ENCODE results near the gene MED7. TPM values are rescaled to one million over a fixed set of nuclear protein-coding genes. Genes with fewer than 3 reads are reported as not detected.
"Not testable (repeated sequence)": the region's sequence is repeated elsewhere in the genome, so short reads cannot be mapped to it uniquely, and the experiment has no call there.

Gene MED7, protein sequence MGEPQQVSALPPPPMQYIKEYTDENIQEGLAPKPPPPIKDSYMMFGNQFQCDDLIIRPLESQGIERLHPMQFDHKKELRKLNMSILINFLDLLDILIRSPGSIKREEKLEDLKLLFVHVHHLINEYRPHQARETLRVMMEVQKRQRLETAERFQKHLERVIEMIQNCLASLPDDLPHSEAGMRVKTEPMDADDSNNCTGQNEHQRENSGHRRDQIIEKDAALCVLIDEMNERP
- 10 to 100 TPM; 14.8 to 16.6 TPM for total RNA-seq

DNA sequence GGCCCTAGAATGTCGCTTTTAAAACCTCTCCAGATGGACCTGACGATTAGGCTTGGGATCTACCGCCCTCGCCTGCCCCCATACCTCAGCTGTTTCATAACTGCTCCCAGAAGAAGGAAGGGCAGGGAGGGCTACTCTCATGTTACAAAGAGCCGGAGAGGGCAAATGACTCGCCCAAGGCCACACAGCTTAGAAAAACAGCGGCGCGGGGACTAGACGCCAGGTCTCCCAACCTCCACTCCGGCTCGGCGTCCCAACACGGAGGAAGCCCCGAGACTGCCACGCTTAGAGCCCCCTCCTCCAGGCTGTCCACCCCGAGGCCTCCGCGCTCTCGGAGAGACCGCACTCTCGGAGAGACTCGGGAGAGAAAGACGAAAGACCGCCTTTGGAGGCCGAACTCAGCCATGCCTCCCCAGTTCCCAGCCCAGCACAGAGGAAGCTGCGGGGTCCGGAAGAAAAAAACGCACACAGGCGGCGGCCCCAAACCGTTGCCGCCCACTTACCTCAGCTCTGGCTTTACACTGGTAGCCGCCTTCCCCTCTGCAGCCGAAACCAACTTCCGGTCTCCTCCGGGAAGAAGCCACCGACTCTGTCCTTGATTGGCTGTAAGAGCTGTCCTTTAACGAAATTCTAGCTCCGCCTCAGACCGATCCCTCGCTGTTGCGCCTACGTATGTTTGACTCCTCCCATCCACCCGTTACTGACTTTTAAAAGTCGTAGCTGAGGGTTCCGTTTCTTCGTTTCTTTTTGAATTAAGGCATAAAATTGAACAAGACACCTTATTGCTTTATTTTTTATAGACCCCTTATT is at the start of gene MED7:
TSS of gene MED7 (minus strand) at position 549 of the 810 bp plus-strand sequence. CDS start 3,434 bp downstream, outside the sequence.
- DNase-seq (ENCODE audit: low spot score), result peak; percentile 97
- peak within 1 kb of the TSS; percentile 90 for H3K4me3 Mint-ChIP-seq
- peaks cover 17% of the 10 kb centered on the region for H3K36me3 Mint-ChIP-seq
- H3K4me1 Mint-ChIP-seq (ENCODE audit: low read depth in 2 of 2), result peaks cover 29 to 40% of the 10 kb centered on the region in 2 donors
- no peaks in the 10 kb centered on the region for H3K27me3 Mint-ChIP-seq
- H3K27ac Mint-ChIP-seq, result peak within 1 kb of the TSS; percentile 89 to 95
- ATAC-seq, result peak; percentile 100
- no peaks in the 10 kb centered on the region for H3K9me3 Mint-ChIP-seq

- DNase-seq (ENCODE audit: low spot score) (no peak), ATAC-seq (peak in 1 of 2 donors; percentile 60)
- H3K4me3 Mint-ChIP-seq, result peak overlapping the region; percentile 77
- peaks cover 65 to 86% of the 10 kb centered on the region in 2 donors for H3K4me1 Mint-ChIP-seq (ENCODE audit: low read depth in 2 of 2)
- peaks cover 3% of the 10 kb centered on the region for H3K9me3 Mint-ChIP-seq
- H3K27ac Mint-ChIP-seq, result peak overlapping the region; percentile 97 to 98
- no peaks in the 10 kb centered on the region for H3K27me3 Mint-ChIP-seq
- peaks cover 46% of the 10 kb centered on the region for H3K36me3 Mint-ChIP-seq
Measured at GRCh38 chr5:157189223-157189622, 46.6 kb upstream of the MED7 start.

GRCh38 chr5:157188270-157188669 is 45.6 kb upstream of the MED7 start:
- ATAC-seq, result peak; percentile 34 to 58
- DNase-seq (ENCODE audit: low spot score), result no peak
- Mint-ChIP-seq H3K4me1 (ENCODE audit: low read depth in 2 of 2) (peaks cover 67 to 86% of the 10 kb centered on the region in 2 donors), H3K36me3 (peaks cover 56% of the 10 kb centered on the region), H3K9me3 (peaks cover 3% of the 10 kb centered on the region), H3K27ac (peak overlapping the region; percentile 97 to 98), H3K27me3 (no peaks in the 10 kb centered on the region), H3K4me3 (peak overlapping the region; percentile 77)

GRCh38 chr5:157187046-157187754 is 44.5 kb upstream of the MED7 start:
- H3K4me1 Mint-ChIP-seq (ENCODE audit: low read depth in 2 of 2), result peaks cover 57 to 79% of the 10 kb centered on the region in 2 donors
- DNase-seq (ENCODE audit: low spot score) (no peak), ATAC-seq (peak; percentile 20 to 31)
- H3K9me3 Mint-ChIP-seq, result peaks cover 3% of the 10 kb centered on the region
- peak overlapping the region; percentile 97 to 98 for H3K27ac Mint-ChIP-seq
- H3K36me3 Mint-ChIP-seq, result peaks cover 54% of the 10 kb centered on the region
- H3K4me3 Mint-ChIP-seq, result peak overlapping the region; percentile 79
- H3K27me3 Mint-ChIP-seq, result no peaks in the 10 kb centered on the region

- peak; percentile 7 to 28 for ATAC-seq
- H3K9me3 Mint-ChIP-seq, result no peaks in the 10 kb centered on the region
- peaks cover 52 to 72% of the 10 kb centered on the region in 2 donors for H3K4me1 Mint-ChIP-seq (ENCODE audit: low read depth in 2 of 2)
- H3K4me3 Mint-ChIP-seq, result peak overlapping the region; percentile 79
- no peak for DNase-seq (ENCODE audit: low spot score)
- peaks cover 55% of the 10 kb centered on the region for H3K36me3 Mint-ChIP-seq
- H3K27me3 Mint-ChIP-seq, result no peaks in the 10 kb centered on the region
- H3K27ac Mint-ChIP-seq, result peak overlapping the region; percentile 97 to 98
Measured at GRCh38 chr5:157186309-157187045, 43.8 kb upstream of the MED7 start.

- H3K27me3 Mint-ChIP-seq; H3K9me3 Mint-ChIP-seq; ATAC-seq; DNase-seq (ENCODE audit: low spot score): not testable (repeated sequence)
- H3K4me3 Mint-ChIP-seq, result peak overlapping the region; percentile 98
- H3K36me3 Mint-ChIP-seq, result peaks cover 58% of the 10 kb centered on the region
- H3K27ac Mint-ChIP-seq, result peak overlapping the region; percentile 97 to 98
- peaks cover 49 to 66% of the 10 kb centered on the region in 2 donors for H3K4me1 Mint-ChIP-seq (ENCODE audit: low read depth in 2 of 2)
Measured at GRCh38 chr5:157185122-157185521, 42.5 kb upstream of the MED7 start.

GRCh38 chr5:157184117-157184670 is 41.5 kb upstream of the MED7 start:
- H3K27me3 Mint-ChIP-seq, result no peaks in the 10 kb centered on the region
- DNase-seq (ENCODE audit: low spot score), result no peak
- ATAC-seq, result no peak
- peak overlapping the region; percentile 98 for H3K4me3 Mint-ChIP-seq
- H3K9me3 Mint-ChIP-seq, result no peaks in the 10 kb centered on the region
- peaks cover 50 to 70% of the 10 kb centered on the region in 2 donors for H3K4me1 Mint-ChIP-seq (ENCODE audit: low read depth in 2 of 2)
- H3K27ac Mint-ChIP-seq, result peak overlapping the region; percentile 97 to 98
- peaks cover 58% of the 10 kb centered on the region for H3K36me3 Mint-ChIP-seq

DNA sequence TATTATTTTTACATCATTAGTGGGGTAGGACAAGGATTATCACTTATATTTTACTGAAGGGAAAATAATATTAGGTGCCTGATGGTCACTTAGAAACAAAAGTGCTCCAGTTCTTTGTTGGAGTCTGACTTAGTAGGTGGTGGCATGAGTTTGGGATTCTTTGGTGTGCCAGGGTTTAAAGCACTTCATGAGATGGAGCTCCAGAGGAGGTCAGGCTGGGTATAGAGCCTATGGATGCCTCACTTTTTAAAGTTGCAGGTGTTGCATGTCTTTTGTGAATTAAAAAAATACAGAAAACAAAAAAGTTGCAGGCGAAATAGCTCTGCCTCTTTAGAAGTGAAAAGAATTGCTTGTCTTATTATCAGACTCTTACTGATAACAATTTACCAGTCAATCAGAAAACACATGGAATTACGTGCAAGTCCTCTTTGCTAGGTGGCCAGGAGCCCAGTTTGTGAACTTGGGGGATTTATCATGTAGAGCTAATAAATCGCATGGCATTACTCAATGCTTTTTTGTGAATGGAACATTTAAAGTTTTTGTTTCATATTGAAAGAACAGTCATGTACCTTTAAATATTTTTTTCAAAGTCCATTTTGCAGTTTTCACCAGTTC is 39.6 kb upstream of the MED7 start:
- Mint-ChIP-seq H3K27ac (peak overlapping the region; percentile 97 to 98), H3K4me3 (peak overlapping the region; percentile 98), H3K36me3 (peaks cover 51% of the 10 kb centered on the region), H3K4me1 (ENCODE audit: low read depth in 2 of 2) (peaks cover 52 to 69% of the 10 kb centered on the region in 2 donors), H3K9me3 (peaks cover 4% of the 10 kb centered on the region), H3K27me3 (no peaks in the 10 kb centered on the region)
- no peak for ATAC-seq
- DNase-seq (ENCODE audit: low spot score), result no peak

- H3K4me3 Mint-ChIP-seq, result peak within 1 kb of the TSS; percentile 98
- peaks cover 40% of the 10 kb centered on the region for H3K36me3 Mint-ChIP-seq
- H3K4me1 Mint-ChIP-seq (ENCODE audit: low read depth in 2 of 2), result peaks cover 44 to 53% of the 10 kb centered on the region in 2 donors
- H3K27ac Mint-ChIP-seq, result peak within 1 kb of the TSS; percentile 97 to 98
- ATAC-seq, result peak; percentile 83 to 87
- H3K27me3 Mint-ChIP-seq, result no peaks in the 10 kb centered on the region
- peaks cover 4% of the 10 kb centered on the region for H3K9me3 Mint-ChIP-seq
- peak; percentile 67 for DNase-seq (ENCODE audit: low spot score)
Measured at GRCh38 chr5:157180374-157181264, 38.0 kb upstream of the MED7 start, which contains the start of gene ITK. TSS of gene ITK (plus strand) at chr5:157180840. CDS start at chr5:157180978, 138 bp downstream.

GRCh38 chr5:157178966-157179365 is 36.3 kb upstream of the MED7 start:
- peaks cover 4% of the 10 kb centered on the region for H3K9me3 Mint-ChIP-seq
- peak overlapping the region; percentile 97 to 98 for H3K27ac Mint-ChIP-seq
- peaks cover 43 to 45% of the 10 kb centered on the region in 2 donors for H3K4me1 Mint-ChIP-seq (ENCODE audit: low read depth in 2 of 2)
- no peak for ATAC-seq
- H3K27me3 Mint-ChIP-seq, result no peaks in the 10 kb centered on the region
- DNase-seq (ENCODE audit: low spot score), result no peak
- peak overlapping the region; percentile 98 for H3K4me3 Mint-ChIP-seq
- peaks cover 36% of the 10 kb centered on the region for H3K36me3 Mint-ChIP-seq

DNA sequence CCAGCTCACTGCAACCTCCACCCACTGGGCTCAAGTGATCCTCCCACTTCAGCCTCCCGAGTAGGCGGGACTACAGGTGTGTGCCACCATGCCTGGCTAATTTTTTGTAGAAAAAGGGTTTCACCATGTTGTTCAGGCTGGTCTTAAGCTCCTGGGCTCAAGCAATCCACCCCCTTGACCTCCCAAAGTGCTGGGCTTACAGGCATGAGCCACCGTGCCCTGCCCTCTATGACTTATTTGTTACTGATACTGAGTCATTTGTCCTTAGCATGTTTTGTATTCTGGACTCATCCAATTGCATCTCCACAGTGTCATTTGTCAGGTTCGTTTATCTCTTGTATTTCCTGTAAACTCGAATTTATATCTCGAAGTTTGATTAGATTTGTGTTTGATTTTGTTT is 35.3 kb upstream of the MED7 start:
- ATAC-seq, result peak in 1 of 2 donors; percentile 76

More for the DNA sequence above, 35.3 kb upstream of the MED7 start:
- peaks cover 28% of the 10 kb centered on the region for H3K36me3 Mint-ChIP-seq
- peak overlapping the region; percentile 97 to 98 for H3K27ac Mint-ChIP-seq
- H3K9me3 Mint-ChIP-seq, result peaks cover 4% of the 10 kb centered on the region
- H3K27me3 Mint-ChIP-seq, result no peaks in the 10 kb centered on the region
- peak overlapping the region; percentile 98 for H3K4me3 Mint-ChIP-seq
- H3K4me1 Mint-ChIP-seq (ENCODE audit: low read depth in 2 of 2), result peaks cover 34 to 40% of the 10 kb centered on the region in 2 donors
- DNase-seq (ENCODE audit: low spot score), result no peak
